Measurements from ENCODE around the gene SMAP1.

The SMAP1 gene

DNA sequence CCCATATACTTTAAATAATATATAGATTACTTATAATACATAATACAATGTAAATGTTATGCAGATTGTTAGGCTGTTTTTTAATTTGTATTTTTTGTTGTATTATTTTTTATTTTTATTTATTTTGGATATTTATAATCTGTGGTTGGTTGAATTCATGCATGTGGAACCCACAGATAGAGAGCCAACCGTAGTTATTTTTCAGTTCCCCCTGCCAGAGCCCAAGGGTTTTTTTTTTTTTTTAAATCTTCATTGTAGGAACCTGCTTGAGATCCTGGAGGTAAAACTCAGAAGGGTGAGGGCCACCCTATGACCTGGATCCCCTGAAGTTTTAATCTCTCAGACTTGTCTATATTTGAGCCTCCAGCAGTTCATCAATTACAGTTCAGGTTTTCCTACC, 156.0 kb downstream of the SMAP1 start:
- TF ChIP-seq, protein P1, sequence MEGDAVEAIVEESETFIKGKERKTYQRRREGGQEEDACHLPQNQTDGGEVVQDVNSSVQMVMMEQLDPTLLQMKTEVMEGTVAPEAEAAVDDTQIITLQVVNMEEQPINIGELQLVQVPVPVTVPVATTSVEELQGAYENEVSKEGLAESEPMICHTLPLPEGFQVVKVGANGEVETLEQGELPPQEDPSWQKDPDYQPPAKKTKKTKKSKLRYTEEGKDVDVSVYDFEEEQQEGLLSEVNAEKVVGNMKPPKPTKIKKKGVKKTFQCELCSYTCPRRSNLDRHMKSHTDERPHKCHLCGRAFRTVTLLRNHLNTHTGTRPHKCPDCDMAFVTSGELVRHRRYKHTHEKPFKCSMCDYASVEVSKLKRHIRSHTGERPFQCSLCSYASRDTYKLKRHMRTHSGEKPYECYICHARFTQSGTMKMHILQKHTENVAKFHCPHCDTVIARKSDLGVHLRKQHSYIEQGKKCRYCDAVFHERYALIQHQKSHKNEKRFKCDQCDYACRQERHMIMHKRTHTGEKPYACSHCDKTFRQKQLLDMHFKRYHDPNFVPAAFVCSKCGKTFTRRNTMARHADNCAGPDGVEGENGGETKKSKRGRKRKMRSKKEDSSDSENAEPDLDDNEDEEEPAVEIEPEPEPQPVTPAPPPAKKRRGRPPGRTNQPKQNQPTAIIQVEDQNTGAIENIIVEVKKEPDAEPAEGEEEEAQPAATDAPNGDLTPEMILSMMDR (IDR thresholded peaks at IDR 0.05; ENCODE audit: control insufficient read depth, insufficient read depth, low read depth, low read length, missing control alignments) = no peak
- no peak for DNase-seq (ENCODE audit: low read depth)
- H3K4me3 ChIP-seq (ENCODE audit: control insufficient read depth, low read depth, low read length) = no peak overlapping the region

DNA sequence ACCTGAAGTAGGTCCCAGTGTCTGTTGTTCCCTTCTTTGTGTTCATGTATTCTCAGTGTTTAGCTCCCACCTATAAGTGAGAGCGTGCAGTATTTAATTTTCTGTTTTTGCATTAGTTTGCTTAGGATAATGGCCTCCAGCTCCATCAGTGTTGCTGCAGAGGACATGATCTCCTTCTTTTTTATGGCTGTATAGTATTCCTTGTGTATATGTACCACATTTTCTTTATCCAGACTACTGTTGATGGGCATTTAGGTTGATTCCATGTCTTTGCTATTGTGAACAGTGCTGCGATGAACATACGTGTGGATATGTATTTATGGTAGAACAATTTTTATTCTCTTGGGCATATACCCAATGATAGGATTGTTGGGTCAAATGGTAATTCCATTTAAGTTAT, 163.7 kb downstream of the SMAP1 start:
- TF ChIP-seq, protein P1 (IDR thresholded peaks at IDR 0.05; ENCODE audit: control insufficient read depth, insufficient read depth, low read depth, low read length, missing control alignments) = no peak
- no peak for DNase-seq (ENCODE audit: low read depth)

DNA sequence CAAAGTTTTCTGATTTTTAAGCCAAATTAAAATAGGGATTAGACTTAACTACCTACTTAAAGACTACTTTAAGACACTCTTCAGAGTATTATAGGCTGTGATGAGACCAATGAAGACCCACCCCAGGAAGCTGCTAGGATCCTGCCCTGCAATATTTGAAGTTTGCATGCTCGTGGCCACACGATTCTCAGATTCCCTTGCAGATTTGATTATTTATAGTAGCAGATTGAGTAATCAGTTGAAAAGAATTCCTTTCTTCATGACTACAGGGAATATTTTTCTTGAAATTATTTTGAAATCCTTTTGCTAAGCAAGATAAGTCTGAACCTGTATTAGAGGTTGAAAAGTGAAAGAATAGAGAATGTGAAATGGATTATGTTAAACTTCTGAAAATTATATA, 166.8 kb downstream of the SMAP1 start:
- TF ChIP-seq, protein P1 (IDR thresholded peaks at IDR 0.05; ENCODE audit: control insufficient read depth, insufficient read depth, low read depth, low read length, missing control alignments) = no peak
- no peak for DNase-seq (ENCODE audit: low read depth)
- no peak overlapping the region for H3K4me3 ChIP-seq (ENCODE audit: control insufficient read depth, low read depth, low read length)

More for the DNA sequence above, 163.7 kb downstream of the SMAP1 start:
- H3K4me3 ChIP-seq (ENCODE audit: control insufficient read depth, low read depth, low read length) = no peak overlapping the region

DNA sequence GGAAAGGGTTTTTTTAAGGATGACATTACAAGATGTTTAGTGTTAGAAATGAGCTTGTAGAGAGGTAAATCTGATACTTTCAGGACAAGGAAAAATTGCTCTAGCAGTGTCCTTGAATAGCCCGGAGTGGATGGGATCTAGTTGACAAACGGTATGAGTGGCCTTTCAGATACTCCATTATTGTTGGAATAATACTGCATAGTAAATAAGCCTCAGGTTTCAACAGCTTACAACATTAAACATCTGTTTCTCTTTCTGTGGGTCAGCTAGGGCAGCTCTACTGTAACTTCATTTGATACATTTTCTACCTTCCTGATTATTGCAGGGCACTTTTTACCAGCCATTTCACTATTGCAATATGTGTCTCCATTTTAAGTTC, 171.2 kb downstream of the SMAP1 start:
- H3K4me3 ChIP-seq (ENCODE audit: control insufficient read depth, low read depth, low read length) = no peak overlapping the region
- no peak for DNase-seq (ENCODE audit: low read depth)
- TF ChIP-seq, protein P1 (IDR thresholded peaks at IDR 0.05; ENCODE audit: control insufficient read depth, insufficient read depth, low read depth, low read length, missing control alignments) = no peak

DNA sequence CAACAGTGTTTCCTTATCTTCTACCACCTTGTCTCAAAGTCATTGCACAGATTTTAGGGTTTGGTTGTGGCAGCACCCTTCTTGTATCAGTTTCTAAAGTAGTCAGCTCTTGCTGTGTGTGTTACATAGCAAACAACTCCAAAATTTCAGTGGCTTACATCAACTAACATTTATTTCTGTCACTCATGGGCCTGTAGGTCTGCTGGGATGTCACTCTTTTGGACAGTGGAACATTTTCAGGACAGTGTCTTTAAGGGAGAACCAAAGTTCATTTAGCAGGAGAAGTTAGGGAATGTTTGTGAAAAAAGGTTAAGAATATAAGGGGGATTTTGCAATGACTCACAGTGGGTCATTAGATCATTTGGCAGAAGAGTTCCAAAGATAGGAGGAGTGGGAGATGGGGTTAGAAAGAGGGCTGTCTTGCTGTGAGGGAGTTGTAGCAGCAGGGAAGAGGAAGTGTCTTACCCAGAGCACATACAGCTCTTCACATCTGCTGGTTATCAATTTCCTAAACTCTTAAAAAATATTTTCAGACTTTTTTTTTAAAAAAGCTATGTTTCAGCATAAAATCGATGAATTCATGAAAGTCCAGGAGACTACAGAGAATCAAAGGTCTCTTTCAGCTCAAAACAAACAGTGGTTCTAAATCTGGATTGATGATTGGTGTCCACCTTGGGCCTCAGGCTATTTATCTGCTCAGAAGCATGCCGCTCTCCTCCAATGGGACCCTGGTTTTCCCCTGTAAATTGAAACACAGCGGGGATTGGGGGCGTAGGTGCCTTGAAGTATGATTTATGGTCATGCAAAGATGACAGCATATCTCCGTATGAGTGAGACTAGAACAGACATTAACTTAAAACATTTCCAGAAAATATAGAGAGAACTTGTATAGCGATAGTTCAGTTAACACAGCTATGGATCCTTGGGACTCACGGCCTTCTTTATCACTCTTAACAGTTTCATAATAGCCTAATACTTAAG, 171.9 kb downstream of the SMAP1 start:
- DNase-seq (ENCODE audit: low read depth) = no peak
- TF ChIP-seq, protein P1 (IDR thresholded peaks at IDR 0.05; ENCODE audit: control insufficient read depth, insufficient read depth, low read depth, low read length, missing control alignments) = no peak

DNA sequence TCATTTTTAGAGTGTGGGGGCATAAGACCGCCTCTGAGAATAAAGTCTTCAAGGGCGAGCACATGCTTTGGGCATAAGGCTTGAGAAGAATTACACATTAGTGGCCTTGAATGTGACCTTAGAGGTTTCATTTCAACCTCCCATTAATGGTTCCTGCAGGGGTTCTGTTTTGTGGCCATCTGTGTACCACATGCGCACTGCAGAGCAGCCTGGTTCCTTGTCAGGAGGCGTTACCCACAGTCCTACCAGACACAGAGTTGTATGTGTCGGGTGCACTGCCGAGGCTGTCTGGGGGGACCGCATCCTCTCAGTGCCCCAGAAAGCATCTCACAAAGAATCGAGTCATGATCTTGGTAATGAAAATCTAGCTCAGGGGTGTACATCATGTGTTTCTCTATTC, 173.4 kb downstream of the SMAP1 start:
- TF ChIP-seq, protein P1 (IDR thresholded peaks at IDR 0.05; ENCODE audit: control insufficient read depth, insufficient read depth, low read depth, low read length, missing control alignments) = no peak
- no peak for DNase-seq (ENCODE audit: low read depth)
- H3K4me3 ChIP-seq (ENCODE audit: control insufficient read depth, low read depth, low read length) = no peak overlapping the region

More for the DNA sequence above, 171.9 kb downstream of the SMAP1 start:
- no peak overlapping the region for H3K4me3 ChIP-seq (ENCODE audit: control insufficient read depth, low read depth, low read length)

Measured in AG09309 (cell line).